LNCAP (cell line): ENCODE data around the gene SIDT2.

Source experiments
- CTCF ChIP-seq: fragments of 450-650 bp; IDR thresholded peaks from 2 replicates; pipeline ENCODE4 v1.5.1; 2017; ENCODE audit warnings: mild to moderate bottlenecking

Gene SIDT2

DNA sequence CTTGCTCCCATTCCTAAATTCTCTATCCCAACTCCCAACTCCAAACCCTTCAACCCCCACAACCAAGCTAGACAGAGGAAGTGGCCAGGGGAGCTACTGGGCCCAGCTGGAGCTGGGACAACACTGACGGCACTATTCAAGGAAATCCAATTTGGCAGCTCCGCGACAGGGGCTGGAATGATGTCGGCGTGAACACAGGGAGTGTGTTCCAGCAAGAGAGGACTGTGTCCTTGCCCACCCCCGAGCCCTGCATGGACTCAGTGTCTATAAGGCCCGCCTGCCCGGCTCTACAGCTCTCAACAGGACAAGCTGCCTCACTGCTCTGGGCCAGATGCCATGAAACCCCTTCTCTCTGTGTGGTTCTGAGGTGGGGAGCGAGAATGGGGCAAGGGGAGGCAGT is 42.0 kb downstream of the SIDT2 start:
- TF ChIP-seq CTCF: no peak

GRCh38 chr11:117220999-117221774 is 42.6 kb downstream of the SIDT2 start:
- no peak for TF ChIP-seq CTCF

- no peak for TF ChIP-seq CTCF
Observed at GRCh38 chr11:117221775-117222517, 43.4 kb downstream of the SIDT2 start.

GRCh38 chr11:117222991-117223740 is 44.6 kb downstream of the SIDT2 start:
- no peak for TF ChIP-seq CTCF

GRCh38 chr11:117223741-117224689 is 45.5 kb downstream of the SIDT2 start:
- no peak for TF ChIP-seq CTCF

- no peak for TF ChIP-seq CTCF
Observed at GRCh38 chr11:117225553-117226170, 47.1 kb downstream of the SIDT2 start.
